ENCODE results near the gene LDAF1.

DNA sequence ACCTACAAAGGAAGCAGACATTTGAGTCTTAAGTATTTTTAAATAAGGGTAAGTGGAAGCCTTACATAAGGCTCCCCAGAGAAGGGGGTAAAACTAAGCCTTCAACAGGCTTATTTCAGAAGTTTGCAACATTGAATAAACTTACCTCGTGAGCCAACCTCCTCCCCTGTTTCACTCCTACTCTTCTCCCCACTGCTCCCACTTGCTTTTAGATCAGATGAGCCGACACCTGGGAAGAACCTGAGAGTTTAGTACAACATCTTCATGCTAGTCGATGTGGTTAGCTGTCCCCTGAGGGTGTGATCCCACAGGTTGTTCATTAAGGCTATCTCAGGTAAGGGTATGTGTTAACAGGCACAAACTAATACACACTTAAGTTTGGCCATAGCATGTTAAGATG lies 39.1 kb downstream of the LDAF1 start:
- TF ChIP-seq, protein P1, sequence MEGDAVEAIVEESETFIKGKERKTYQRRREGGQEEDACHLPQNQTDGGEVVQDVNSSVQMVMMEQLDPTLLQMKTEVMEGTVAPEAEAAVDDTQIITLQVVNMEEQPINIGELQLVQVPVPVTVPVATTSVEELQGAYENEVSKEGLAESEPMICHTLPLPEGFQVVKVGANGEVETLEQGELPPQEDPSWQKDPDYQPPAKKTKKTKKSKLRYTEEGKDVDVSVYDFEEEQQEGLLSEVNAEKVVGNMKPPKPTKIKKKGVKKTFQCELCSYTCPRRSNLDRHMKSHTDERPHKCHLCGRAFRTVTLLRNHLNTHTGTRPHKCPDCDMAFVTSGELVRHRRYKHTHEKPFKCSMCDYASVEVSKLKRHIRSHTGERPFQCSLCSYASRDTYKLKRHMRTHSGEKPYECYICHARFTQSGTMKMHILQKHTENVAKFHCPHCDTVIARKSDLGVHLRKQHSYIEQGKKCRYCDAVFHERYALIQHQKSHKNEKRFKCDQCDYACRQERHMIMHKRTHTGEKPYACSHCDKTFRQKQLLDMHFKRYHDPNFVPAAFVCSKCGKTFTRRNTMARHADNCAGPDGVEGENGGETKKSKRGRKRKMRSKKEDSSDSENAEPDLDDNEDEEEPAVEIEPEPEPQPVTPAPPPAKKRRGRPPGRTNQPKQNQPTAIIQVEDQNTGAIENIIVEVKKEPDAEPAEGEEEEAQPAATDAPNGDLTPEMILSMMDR (IDR thresholded peaks at IDR 0.05 in 2 of 3, conservative IDR thresholded peaks at IDR 0.05 in 1 of 3; ENCODE audit: control insufficient read depth in 2 of 3, extremely low read depth in 1 of 3, insufficient read depth in 1 of 3, low read depth in 3 of 3, low read length in 3 of 3) = no peak
- TF ChIP-seq ZNF274 (IDR thresholded peaks at IDR 0.05; ENCODE audit: insufficient read depth, insufficient read length) = no peak
- no peak for TF ChIP-seq EP300 (IDR thresholded peaks at IDR 0.05; ENCODE audit: borderline replicate concordance in 1 of 2, control insufficient read depth in 1 of 2, low read depth in 2 of 2, low read length in 2 of 2)
- TF ChIP-seq, protein P2, sequence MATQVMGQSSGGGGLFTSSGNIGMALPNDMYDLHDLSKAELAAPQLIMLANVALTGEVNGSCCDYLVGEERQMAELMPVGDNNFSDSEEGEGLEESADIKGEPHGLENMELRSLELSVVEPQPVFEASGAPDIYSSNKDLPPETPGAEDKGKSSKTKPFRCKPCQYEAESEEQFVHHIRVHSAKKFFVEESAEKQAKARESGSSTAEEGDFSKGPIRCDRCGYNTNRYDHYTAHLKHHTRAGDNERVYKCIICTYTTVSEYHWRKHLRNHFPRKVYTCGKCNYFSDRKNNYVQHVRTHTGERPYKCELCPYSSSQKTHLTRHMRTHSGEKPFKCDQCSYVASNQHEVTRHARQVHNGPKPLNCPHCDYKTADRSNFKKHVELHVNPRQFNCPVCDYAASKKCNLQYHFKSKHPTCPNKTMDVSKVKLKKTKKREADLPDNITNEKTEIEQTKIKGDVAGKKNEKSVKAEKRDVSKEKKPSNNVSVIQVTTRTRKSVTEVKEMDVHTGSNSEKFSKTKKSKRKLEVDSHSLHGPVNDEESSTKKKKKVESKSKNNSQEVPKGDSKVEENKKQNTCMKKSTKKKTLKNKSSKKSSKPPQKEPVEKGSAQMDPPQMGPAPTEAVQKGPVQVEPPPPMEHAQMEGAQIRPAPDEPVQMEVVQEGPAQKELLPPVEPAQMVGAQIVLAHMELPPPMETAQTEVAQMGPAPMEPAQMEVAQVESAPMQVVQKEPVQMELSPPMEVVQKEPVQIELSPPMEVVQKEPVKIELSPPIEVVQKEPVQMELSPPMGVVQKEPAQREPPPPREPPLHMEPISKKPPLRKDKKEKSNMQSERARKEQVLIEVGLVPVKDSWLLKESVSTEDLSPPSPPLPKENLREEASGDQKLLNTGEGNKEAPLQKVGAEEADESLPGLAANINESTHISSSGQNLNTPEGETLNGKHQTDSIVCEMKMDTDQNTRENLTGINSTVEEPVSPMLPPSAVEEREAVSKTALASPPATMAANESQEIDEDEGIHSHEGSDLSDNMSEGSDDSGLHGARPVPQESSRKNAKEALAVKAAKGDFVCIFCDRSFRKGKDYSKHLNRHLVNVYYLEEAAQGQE (IDR thresholded peaks at IDR 0.05; ENCODE audit: low read depth, low read length) = no peak
- TF ChIP-seq NFYB (IDR thresholded peaks at IDR 0.05; ENCODE audit: insufficient read depth, low read depth, low read length) = no peak
- TF ChIP-seq MYC (IDR thresholded peaks at IDR 0.05; ENCODE audit: insufficient read depth, insufficient read length, insufficient replicate concordance, low read length, severe bottlenecking) = no peak
